Natural killer cell treated with Interleukin-12 subunit alpha and Interleukin-12 subunit beta and Interleukin-15 and Interleukin-18, amount 100 ng/mL, for 72 hours (primary cell): Measurements from ENCODE around the gene CTIF. TPM values are rescaled to one million over a fixed set of nuclear protein-coding genes. Genes with fewer than 3 reads are reported as not detected.
"Not testable (repeated sequence)": the region's sequence is repeated elsewhere in the genome, so short reads cannot be mapped to it uniquely, and the experiment has no call there.

ENCODE experiments used
- ATAC-seq, 2 donors: fragments of 150-1000 bp; cut with Tn5 transposase in 1 of 2; sonication (Bioruptor Pico), chemical (Tn5 transposase) in 1 of 2; 2 replicates each; pipeline ENCODE4 v1.10.0; 2021
- DNase-seq: peaks from one replicate; pipeline ENCODE4 v3.0.0; 2022; ENCODE audit warnings: low spot score
- H3K27ac Mint-ChIP-seq, 2 donors: 1 replicate in 1 of 2; 2 replicates in 1 of 2; pipeline ENCODE4 v1.8.0; 2022; ENCODE audit warnings: mixed read lengths in 2 of 2, mild to moderate bottlenecking in 1 of 2, moderate library complexity in 1 of 2
- H3K27me3 Mint-ChIP-seq, 2 donors: 1 replicate in 1 of 2; 2 replicates in 1 of 2; pipeline ENCODE4 v1.8.0; 2022; ENCODE audit warnings: mixed read lengths in 2 of 2
- H3K36me3 Mint-ChIP-seq: one replicate; pipeline ENCODE4 v1.8.0; 2022; ENCODE audit warnings: mixed read lengths
- H3K4me1 Mint-ChIP-seq, 2 donors: 1 replicate in 1 of 2; 2 replicates in 1 of 2; pipeline ENCODE4 v1.8.0; 2022; ENCODE audit warnings: low read depth in 2 of 2, mixed read lengths in 2 of 2, mild to moderate bottlenecking in 1 of 2
- H3K4me3 Mint-ChIP-seq: one replicate; pipeline ENCODE4 v1.8.0; 2022; ENCODE audit warnings: mixed read lengths
- H3K9me3 Mint-ChIP-seq: 2 replicates; pipeline ENCODE4 v1.8.0; 2022; ENCODE audit warnings: mixed read lengths
- total RNA-seq, 2 donors: library from RNA; stranded (reverse); gene quantifications; one replicate each; pipeline ENCODE4 v1.2.3, GENCODE V29; 2022

CTIF gene
- total RNA-seq, 2 donors from 2014 or later = 8.4 to 13.0 TPM

DNA sequence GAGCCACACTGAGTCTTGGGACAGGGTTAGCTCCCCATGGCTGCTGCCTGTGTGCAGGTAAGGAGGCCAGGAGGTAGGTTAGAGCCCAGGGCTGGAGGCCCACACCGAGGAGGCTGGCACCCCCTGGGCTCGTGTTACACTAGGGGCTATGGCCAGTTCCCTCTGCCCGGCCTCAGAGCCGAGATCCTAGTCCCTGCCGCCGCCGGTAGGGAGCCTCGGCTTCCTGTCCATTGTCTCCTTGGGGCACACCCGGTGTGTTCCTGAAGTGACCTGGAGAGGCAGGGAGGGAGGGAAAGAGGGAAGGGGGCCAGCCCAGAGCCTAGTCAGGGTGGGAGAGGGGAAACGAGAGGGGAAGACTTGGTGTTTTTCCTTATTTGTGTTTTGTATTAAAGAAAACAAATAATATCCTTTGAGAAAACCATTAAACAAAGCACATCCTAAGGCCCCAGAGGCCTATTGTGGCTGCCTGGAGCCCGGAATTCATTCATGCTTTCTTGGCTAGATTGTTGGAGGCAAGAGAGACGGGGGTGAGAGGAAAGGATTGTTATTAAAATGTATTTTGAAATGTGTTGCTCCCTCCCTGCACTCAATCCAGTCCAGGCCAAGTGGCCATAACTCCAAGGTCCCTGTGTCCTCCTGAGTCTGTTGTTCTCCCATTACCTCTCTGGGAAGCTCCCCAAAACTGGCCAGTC is 170.7 kb downstream of the CTIF start:
- H3K4me3 Mint-ChIP-seq = no peak overlapping the region
- DNase-seq (no peak), ATAC-seq (no peak)
- no peaks in the 10 kb centered on the region for H3K36me3 Mint-ChIP-seq
- H3K4me1 Mint-ChIP-seq = peaks cover 9 to 21% of the 10 kb centered on the region in 2 donors
- no peaks in the 10 kb centered on the region for H3K9me3 Mint-ChIP-seq
- no peak overlapping the region for H3K27ac Mint-ChIP-seq
- H3K27me3 Mint-ChIP-seq = peaks cover 0 to 2% of the 10 kb centered on the region in 2 donors

DNA sequence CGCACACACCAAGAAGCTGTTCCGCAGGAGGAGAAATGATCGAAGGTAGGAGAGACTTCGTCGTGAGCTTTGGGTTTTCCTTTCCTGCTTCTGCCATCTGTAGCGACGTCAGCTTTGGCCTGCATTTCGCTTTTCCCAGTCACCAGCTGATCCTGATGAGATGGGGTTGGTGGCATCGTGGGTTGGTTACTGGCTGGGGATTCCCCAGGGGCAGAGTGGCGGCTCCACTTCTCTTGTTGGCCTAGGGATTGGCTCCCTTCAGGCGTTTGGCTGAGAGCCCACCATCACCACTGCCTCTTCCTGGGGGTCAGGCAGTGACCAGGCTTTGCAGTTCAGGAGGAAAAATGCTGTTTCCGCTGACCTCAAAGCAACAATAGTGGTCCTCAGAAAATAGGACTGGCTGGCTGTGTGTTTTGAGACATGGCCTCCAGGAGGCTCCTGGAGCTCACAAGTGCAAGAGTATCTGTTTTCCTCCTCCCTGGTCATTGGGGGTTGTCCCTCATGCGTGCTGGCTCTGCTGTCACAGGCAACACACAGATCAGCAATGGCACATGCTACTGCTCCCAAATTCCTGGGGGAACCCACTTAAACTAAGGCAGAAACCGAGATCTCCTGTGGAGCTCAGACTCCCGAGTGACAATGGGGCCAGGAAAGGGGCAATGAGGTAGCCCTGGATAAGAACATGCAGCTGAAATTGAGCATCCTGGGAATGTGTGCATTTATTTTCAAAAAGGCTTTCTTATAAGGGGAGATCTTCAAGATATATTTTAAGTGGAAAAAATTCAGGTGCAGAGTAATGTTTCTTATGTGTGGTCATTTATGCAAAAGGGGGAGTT is 173.0 kb downstream of the CTIF start:
- DNase-seq = no peak
- Mint-ChIP-seq H3K4me1 (peaks cover 10 to 21% of the 10 kb centered on the region in 2 donors), H3K36me3 (no peaks in the 10 kb centered on the region), H3K27me3 (peaks cover 0 to 2% of the 10 kb centered on the region in 2 donors), H3K4me3 (no peak overlapping the region), H3K9me3 (no peaks in the 10 kb centered on the region), H3K27ac (no peak overlapping the region)
- ATAC-seq = no peak

DNA sequence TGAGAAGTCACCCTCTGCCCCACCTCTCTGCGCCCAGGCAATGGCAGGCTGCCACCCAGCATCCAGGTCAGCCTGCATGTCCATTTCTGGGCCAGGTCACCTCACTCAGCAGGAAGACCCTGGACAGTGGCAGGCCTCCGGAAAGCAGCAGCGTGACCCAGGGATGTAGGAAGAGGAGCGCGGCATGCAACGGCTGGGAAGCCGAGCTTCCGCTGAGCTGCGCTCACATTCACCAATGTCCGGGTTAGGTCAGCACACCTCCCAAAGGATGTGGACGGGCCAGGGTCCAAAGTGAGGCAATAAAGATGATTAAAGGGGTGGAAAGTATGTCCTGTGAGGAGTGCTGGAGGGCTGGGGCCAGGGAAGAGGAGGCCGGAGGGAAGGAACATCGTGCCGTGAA is 174.5 kb downstream of the CTIF start:
- Mint-ChIP-seq H3K4me3 (no peak overlapping the region), H3K9me3 (no peaks in the 10 kb centered on the region), H3K36me3 (no peaks in the 10 kb centered on the region), H3K4me1 (peaks cover 9 to 11% of the 10 kb centered on the region in 2 donors), H3K27me3 (peaks cover 0 to 2% of the 10 kb centered on the region in 2 donors), H3K27ac (no peak overlapping the region)
- DNase-seq (no peak), ATAC-seq (no peak)

DNA sequence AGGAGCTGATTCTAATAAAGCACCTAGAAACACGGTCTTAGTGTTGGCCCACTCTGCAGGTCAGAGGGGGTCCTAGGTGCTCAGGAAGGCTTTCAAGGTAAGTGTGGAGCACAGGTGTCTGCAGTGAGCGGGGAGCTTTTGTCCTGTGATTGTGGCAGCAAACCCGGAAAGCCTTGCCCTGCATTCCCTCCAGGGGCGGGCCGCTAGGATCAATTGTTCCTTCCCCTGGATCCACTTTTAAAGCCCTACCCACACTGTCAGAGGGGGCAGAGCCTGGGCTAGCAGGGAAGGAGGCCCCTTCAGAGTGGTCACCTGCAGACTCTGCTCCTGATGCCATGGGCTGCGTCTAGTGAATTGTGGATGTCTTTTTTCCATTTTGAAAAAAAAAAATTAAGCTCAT is 176.0 kb downstream of the CTIF start:
- H3K9me3 Mint-ChIP-seq = no peaks in the 10 kb centered on the region
- ATAC-seq (no peak), DNase-seq (no peak)
- no peaks in the 10 kb centered on the region for H3K36me3 Mint-ChIP-seq
- H3K4me1 Mint-ChIP-seq = peaks cover 9 to 11% of the 10 kb centered on the region in 2 donors
- H3K27me3 Mint-ChIP-seq = peaks cover 0 to 2% of the 10 kb centered on the region in 2 donors
- no peak overlapping the region for H3K27ac Mint-ChIP-seq
- H3K4me3 Mint-ChIP-seq = no peak overlapping the region

DNA sequence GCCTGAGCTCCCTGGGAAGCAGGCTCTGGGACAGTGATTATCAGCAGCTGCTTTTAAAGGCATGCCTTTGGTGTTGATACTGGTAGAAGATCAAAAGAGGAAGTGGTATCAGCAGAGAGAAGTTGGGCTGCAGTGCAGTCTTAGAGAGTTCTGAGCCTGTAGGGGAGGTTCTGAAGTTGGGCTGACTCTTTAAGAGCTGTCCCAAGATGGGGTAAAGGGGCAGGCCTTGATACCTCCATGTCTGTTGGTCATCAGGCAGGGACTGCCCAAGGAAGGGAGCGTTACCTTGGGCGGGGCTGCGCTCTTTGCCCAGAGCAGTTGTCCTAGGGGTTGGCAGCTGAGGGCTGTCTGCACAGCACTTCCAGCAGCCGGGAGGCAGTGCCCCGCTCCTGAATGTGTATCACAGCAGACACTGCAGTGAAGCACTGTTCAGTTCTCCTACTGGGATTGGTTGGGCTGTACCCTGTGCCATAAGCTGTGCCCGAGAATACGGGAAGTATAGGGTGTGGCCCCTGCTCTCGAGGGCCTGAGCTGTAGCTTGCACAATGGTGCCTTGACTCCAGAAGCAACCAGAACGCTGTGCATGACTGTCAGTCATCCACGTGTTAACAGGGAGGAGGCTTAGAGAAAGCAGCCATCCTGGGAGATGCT is 177.0 kb downstream of the CTIF start:
- H3K9me3 Mint-ChIP-seq = no peaks in the 10 kb centered on the region
- no peak for DNase-seq
- H3K27ac Mint-ChIP-seq = no peak overlapping the region
- peaks cover 7 to 9% of the 10 kb centered on the region in 2 donors for H3K4me1 Mint-ChIP-seq
- peak; percentile 17 to 34 for ATAC-seq
- no peaks in the 10 kb centered on the region for H3K36me3 Mint-ChIP-seq
- no peak overlapping the region for H3K4me3 Mint-ChIP-seq
- no peaks in the 10 kb centered on the region for H3K27me3 Mint-ChIP-seq

GRCh38 chr18:48717227-48717626 is 178.4 kb downstream of the CTIF start:
- H3K27ac Mint-ChIP-seq, H3K36me3 Mint-ChIP-seq, H3K27me3 Mint-ChIP-seq, H3K4me1 Mint-ChIP-seq, ATAC-seq, DNase-seq, H3K9me3 Mint-ChIP-seq, H3K4me3 Mint-ChIP-seq: not testable (repeated sequence)

DNA sequence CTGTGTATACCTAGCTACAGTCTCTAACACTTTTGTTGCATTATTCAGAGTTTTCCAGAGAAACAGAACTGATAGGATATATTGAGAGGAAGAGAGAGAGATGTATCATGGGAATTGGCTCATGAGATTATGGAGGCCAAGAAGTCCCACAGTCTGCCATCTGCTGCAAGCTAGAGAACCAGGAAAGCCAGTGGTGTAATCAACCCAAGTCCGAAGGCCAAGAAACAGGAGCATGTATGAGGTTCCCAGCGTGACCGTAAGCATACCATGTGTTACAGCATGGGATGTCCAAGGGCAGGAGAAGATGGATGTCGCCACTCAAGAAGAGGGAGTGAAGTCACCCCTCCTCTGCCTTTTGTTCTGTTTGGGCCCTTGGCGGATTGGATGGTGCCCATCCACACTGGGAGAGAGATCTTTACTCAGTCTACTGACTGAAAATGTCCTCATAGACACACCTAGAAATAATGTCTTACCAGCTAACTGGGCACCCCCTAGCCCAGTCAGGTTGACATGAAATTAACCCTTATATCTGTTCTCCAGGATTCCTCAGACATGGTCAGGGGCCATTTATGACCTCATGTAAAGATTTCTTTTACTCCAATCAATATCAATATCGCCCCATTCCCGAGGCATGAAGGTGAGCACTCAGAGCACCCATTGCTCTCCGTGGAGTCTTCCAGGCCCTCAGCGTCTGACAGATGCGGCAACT is 179.6 kb downstream of the CTIF start:
- Mint-ChIP-seq H3K27me3 (no peaks in the 10 kb centered on the region), H3K4me3 (no peak overlapping the region), H3K4me1 (peaks cover 4 to 5% of the 10 kb centered on the region in 2 donors), H3K9me3 (no peaks in the 10 kb centered on the region), H3K36me3 (no peaks in the 10 kb centered on the region), H3K27ac (no peak overlapping the region)
- DNase-seq (no peak), ATAC-seq (no peak)

GRCh38 chr18:48719388-48719787 is 180.6 kb downstream of the CTIF start:
- Mint-ChIP-seq H3K27me3 (no peaks in the 10 kb centered on the region), H3K4me3 (no peak overlapping the region), H3K27ac (no peak overlapping the region), H3K9me3 (no peaks in the 10 kb centered on the region), H3K4me1 (peaks cover 4 to 5% of the 10 kb centered on the region in 2 donors), H3K36me3 (no peaks in the 10 kb centered on the region)
- DNase-seq = no peak
- no peak for ATAC-seq

DNA sequence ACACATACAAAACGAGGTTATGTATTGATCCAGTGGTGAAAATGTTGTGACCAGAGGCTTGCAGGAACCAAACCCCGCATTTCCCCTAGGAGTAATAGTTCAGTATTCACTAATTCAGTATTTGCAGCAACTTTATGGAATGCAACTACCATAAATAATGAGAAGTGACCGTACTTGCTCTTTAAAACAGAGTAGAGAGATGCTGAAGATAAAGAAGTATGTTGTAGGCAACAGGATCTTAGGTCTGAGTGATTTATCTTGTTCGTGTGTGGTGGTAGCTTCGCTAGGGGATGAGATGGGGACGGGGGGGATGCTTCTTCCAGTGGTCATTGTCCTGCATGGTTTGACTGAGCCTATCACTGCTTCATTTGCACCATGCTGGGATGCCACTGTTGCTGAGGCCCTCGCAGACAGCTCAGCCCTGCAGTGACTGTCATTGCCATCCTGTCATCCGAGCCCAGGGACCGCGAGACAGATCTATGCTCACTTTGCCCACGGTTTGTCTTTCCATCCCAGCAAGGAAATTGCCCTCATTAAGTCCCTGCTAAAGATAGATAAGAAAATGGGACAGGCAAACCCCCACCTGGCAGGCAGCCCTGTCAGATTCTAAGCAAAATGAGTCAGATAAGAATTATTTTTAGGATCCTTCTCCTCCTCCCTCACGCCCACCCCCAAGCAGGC is 181.3 kb downstream of the CTIF start:
- Mint-ChIP-seq H3K4me1 (peaks cover 4 to 9% of the 10 kb centered on the region in 2 donors), H3K4me3 (no peak overlapping the region), H3K36me3 (no peaks in the 10 kb centered on the region), H3K27me3 (no peaks in the 10 kb centered on the region), H3K9me3 (no peaks in the 10 kb centered on the region), H3K27ac (no peak overlapping the region)
- ATAC-seq (no peak), DNase-seq (no peak)

- no peak overlapping the region for H3K4me3 Mint-ChIP-seq
- H3K27ac Mint-ChIP-seq = no peak overlapping the region
- no peaks in the 10 kb centered on the region for H3K27me3 Mint-ChIP-seq
- DNase-seq (no peak), ATAC-seq (no peak)
- H3K36me3 Mint-ChIP-seq = no peaks in the 10 kb centered on the region
- H3K4me1 Mint-ChIP-seq = peaks cover under 1 to 5% of the 10 kb centered on the region in 2 donors
- H3K9me3 Mint-ChIP-seq = no peaks in the 10 kb centered on the region
Observed at GRCh38 chr18:48720655-48721025, 181.8 kb downstream of the CTIF start.

DNA sequence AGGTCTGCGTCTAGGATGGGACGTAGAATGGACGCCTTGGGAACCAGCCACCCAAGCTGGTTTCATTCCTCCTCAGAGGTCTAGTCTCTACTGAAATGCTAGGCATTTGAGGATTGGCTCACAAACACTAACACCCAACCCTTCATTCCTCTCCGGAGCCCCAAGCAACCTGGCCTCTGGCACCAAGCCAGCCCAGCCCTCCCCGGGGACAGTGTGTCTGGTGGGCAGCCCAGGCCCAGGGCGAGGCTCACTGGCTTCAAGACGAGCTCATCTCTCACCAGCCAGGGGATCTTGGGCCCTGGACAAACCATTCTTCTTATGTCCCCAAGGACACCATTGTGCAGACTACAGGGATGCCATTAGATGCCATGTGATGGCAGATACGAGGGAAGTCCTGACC is 182.5 kb downstream of the CTIF start:
- Mint-ChIP-seq H3K27ac (no peak overlapping the region), H3K36me3 (no peaks in the 10 kb centered on the region), H3K27me3 (no peaks in the 10 kb centered on the region), H3K4me1 (peaks cover 0 to 4% of the 10 kb centered on the region in 2 donors), H3K9me3 (no peaks in the 10 kb centered on the region), H3K4me3 (no peak overlapping the region)
- ATAC-seq = peak in 1 of 2 donors; percentile 13
- no peak for DNase-seq

DNA sequence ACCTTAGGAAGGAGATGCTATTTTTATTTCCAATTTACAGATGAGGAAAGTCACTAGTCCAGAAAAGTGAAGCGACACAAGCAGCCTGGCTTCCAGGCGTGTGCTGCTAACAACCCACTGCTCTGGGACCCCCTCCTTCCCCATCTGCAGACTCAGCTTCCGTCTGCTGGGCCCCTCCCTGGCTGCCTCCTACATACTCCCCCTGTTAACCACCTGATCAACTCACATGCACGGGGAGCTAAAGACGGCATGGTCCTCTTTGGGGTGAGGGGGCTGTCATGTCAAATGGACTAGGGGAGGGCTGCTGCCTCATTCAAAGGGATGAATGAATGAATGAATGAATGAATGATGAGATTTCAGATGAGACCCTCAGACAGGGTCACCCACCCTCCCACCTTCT is 184.2 kb downstream of the CTIF start:
- Mint-ChIP-seq H3K27ac (no peak overlapping the region), H3K36me3 (no peaks in the 10 kb centered on the region), H3K4me1 (peaks cover 8 to 9% of the 10 kb centered on the region in 2 donors), H3K4me3 (no peak overlapping the region), H3K9me3 (no peaks in the 10 kb centered on the region), H3K27me3 (no peaks in the 10 kb centered on the region)
- no peak for ATAC-seq
- no peak for DNase-seq

- DNase-seq (no peak), ATAC-seq (no peak)
- Mint-ChIP-seq H3K4me3 (no peak overlapping the region), H3K4me1 (peaks cover 15 to 16% of the 10 kb centered on the region in 2 donors), H3K9me3 (no peaks in the 10 kb centered on the region), H3K27ac (no peak overlapping the region), H3K36me3 (no peaks in the 10 kb centered on the region), H3K27me3 (no peaks in the 10 kb centered on the region)
Observed at GRCh38 chr18:48723837-48724236, 185.0 kb downstream of the CTIF start.
